C4-2B (cell line): ENCODE results near the gene DRAM1.
"Not testable (repeated sequence)": the region's sequence is repeated elsewhere in the genome, so short reads cannot be mapped to it uniquely, and the experiment has no call there.

Experiments used
- H3K27ac ChIP-seq: fragments of 450-650 bp; 2 replicates; pipeline ENCODE4 v1.5.1; 2017
- ZFX ChIP-seq: fragments of 450-650 bp; IDR thresholded peaks from 2 replicates; pipeline ENCODE4 v1.6.1; 2017
- TF ChIP-seq, protein P1 (sequence below): fragments of 450-650 bp; conservative IDR thresholded peaks from 2 replicates; pipeline ENCODE4 v1.5.1; 2017; ENCODE audit warnings: mild to moderate bottlenecking

Gene DRAM1

DNA sequence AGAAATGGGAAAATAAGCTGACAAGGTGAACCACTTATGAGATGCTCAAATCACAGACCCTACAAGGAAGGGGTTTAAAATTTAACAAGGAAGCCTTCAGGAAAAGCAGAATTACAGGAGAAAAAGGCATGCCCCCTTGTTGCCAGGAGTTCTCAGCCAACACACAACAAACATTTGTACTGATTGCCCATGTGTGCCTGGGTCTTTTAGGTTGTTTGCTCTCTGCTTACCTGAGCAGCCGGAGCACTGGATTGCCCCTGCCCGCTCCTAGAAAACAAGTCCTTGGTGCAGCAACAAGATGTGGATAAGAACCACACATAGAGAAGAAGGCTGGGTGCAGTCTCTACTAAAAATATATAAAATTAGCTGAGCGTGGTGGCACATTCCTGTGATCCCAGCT is 3.4 kb downstream of the DRAM1 start:
- TF ChIP-seq, protein P1, sequence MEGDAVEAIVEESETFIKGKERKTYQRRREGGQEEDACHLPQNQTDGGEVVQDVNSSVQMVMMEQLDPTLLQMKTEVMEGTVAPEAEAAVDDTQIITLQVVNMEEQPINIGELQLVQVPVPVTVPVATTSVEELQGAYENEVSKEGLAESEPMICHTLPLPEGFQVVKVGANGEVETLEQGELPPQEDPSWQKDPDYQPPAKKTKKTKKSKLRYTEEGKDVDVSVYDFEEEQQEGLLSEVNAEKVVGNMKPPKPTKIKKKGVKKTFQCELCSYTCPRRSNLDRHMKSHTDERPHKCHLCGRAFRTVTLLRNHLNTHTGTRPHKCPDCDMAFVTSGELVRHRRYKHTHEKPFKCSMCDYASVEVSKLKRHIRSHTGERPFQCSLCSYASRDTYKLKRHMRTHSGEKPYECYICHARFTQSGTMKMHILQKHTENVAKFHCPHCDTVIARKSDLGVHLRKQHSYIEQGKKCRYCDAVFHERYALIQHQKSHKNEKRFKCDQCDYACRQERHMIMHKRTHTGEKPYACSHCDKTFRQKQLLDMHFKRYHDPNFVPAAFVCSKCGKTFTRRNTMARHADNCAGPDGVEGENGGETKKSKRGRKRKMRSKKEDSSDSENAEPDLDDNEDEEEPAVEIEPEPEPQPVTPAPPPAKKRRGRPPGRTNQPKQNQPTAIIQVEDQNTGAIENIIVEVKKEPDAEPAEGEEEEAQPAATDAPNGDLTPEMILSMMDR = no peak
- TF ChIP-seq ZFX = no peak

DNA sequence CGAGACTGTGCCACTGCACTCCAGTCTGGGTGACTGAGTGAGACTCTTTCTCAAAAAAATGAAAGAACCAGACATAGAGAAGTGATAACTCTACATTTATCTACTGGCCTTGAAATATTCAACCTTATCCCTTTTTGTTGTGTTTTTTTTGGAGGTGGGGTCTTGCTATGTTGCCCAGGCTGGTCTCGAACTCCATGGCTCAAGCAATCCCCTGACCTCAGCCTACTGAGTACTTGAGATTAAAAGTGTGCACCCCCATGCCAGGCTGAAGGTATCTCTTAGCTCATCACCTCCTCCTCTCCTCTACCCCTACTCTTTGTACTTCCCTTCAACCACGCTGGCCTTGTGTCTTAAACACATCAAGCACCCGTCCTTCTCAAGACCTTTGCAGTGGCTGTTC is 3.8 kb downstream of the DRAM1 start:
- no peak overlapping the region for H3K27ac ChIP-seq
- TF ChIP-seq ZFX = no peak
- TF ChIP-seq, protein P1 = no peak

More for the DNA sequence above, 3.4 kb downstream of the DRAM1 start:
- no peak overlapping the region for H3K27ac ChIP-seq

GRCh38 chr12:101884174-101884573 is 6.8 kb downstream of the DRAM1 start:
- H3K27ac ChIP-seq = no peak overlapping the region
- no peak for TF ChIP-seq ZFX
- TF ChIP-seq, protein P1 = no peak

DNA sequence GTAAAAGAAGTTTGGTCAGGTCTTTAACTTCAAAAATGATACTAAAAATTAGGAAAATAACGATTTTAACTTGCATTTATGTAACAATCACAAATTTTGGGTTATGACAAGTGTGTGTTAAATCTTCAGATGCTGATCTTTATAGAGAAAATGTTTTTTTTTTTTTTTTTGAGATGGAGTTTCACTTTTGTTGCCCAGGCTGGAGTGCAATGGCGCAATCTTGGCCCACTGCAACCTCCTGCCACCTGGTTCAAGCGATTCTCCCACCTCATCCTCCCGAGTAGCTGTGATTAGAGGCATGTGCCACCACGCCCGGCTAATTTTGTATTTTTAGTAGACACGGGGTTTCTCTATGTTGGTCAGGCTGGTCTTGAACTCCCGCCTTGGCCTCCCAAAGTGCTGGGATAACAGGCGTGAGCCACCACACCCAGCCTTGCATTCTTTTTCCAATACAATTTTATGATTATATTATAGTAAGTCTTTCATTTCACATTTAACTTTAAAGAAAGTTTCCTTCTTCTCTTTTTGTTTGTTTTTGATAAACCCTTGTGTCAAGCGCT is 7.5 kb downstream of the DRAM1 start:
- not testable (repeated sequence) for H3K27ac ChIP-seq

DNA sequence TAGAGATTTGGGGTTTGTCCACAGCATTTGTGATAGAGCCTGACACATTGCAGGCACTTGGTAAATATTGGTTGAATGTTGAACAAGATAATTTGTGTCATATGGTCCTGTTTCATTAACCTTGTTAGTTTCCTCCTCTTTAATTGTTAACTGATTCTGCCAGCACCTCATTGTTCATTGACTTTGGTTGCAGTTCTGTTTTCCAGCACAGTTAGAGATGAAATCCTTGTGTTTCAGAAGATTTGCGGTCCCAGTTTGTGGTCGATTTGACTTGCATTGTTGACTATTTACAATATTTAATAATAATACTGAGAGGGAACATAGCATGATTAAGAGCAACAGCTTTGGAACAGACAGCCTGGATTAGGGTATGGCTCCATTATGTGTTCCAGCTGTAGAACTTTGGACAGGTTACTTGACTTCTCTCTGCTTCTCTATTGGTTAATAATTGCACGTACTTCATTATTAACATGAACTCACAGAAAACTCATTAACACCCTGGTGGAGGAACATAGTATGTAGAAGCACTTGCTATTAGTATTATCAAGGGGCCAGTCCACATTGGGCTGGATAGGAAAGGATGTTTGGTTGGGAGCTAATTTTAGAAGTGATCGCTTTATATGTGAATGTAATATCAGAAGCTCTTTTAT is 8.7 kb downstream of the DRAM1 start:
- no peak overlapping the region for H3K27ac ChIP-seq
- TF ChIP-seq, protein P1 = no peak
- no peak for TF ChIP-seq ZFX

DNA sequence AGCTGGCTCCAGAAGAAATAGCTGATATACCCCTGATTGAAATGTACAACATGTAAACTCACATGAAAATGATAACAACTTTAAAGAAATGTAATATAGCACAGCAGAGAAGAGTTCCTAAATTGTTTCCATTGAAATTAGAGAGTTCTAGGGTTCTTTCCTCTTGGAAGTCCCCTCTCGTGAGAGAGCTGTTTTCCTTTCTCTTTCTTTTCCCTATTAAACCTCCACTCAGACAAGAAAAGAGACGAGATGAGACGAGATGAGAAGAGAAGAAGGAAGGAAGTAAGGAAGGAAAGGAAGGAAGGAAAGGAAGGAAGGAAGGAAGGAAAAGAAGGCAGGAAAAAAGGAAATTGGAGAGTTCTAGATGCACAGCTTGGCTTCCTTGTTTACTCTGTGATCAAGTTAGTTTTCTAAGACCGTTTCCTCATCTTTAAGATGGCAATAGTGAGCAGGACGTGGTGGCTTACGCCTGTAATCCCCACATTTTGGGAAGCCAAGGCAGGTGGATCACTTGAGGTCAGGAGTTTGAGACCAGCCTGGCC is 11.9 kb downstream of the DRAM1 start:
- no peak for TF ChIP-seq ZFX
- TF ChIP-seq, protein P1 = no peak
- peak overlapping the region; percentile 60; the same call in 1 of the 2 replicates for H3K27ac ChIP-seq

DNA sequence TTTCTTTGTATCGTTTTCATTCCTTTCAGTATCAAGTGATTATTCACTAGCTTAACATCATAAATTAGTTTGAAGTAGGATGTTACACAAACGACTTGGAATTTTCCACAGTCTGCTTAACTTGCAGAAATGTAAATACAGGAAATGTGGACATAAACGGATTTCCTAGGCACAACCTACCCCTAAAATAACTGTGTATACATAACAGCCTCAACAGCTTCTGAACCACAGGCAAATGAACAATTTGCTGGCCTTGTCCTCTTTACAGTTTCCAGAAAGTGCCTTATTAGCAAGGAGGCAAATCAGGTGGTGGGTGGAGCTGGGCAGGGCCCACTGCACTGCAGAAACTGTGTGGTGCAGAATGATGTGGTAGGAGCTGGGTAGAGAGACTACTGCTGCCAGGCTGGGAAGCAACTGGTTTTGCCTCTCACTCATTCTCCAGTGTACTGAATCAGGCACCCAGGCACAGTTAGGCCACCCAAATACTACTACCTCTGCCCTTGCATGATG is 14.1 kb downstream of the DRAM1 start:
- no peak for TF ChIP-seq ZFX
- TF ChIP-seq, protein P1 = no peak

More for the DNA sequence above, 14.1 kb downstream of the DRAM1 start:
- H3K27ac ChIP-seq = peak overlapping the region; percentile 76
